Gastroesophageal sphincter (tissue), 3 donors: ENCODE results near the gene NEDD8.

Experiments used
- EP300 ChIP-seq: sonication (generic); formaldehyde crosslinking; IDR thresholded peaks from one replicate; pipeline ENCODE4 v1.6.1; 2017; ENCODE audit warnings: antibody characterized with exemption, mild to moderate bottlenecking
- POLR2A ChIP-seq, 2 donors: fragments of 450-650 bp; IDR thresholded peaks; one replicate each; pipeline ENCODE4 v1.6.1; 2017; ENCODE audit warnings: antibody characterized with exemption in 2 of 2, mild to moderate bottlenecking in 2 of 2, moderate library complexity in 1 of 2
- TF ChIP-seq, protein P1 (sequence below), 4 experiments: fragments of 200-600 bp in 2 of 4; fragments of 450-650 bp in 2 of 4; sonication (generic) in 1 of 4; IDR thresholded peaks; one replicate each; pipeline ENCODE4 v1.5.1; 2017 to 2019; ENCODE audit warnings: antibody characterized with exemption in 4 of 4, mild to moderate bottlenecking in 2 of 4, moderate library complexity in 2 of 4

DNA sequence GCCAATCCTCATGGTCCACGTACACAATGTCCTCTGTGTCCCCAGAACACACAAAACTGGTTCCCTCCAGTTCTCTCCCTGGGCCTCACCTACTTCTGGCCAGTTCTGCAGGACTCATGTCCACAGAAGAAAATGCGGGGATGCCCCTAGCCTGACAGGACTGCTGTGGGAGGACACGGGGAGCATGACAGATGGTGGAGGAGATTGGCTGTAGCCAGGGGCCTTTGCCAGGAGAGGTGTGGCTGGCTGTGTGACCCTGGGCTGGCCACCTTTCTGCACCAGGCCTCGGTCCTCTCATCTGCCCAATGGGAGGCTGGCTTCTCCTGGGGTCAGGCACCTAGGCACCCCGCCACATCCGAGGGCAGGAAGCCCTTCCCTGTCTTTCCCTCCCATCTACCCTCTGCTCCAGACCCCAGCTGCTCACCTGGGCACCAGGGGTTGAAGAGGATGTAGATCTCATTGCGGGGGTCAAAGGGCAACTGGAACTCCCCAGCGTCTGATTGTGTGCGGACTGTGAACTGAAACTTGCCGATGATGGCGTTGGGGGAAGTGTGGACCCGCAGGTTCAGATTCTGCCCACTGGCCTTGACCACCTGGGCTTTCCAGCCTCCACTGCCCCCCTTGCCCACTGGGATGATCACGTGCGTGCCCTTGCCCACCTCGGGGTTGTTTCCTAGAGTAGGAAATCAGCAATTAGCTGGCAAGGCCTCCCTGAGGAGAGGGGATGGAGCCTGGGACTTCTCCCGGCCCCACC lies 28.0 kb upstream of the NEDD8 start:
- TF ChIP-seq POLR2A (IDR thresholded peaks at IDR 0.05) (no peak), EP300 (no peak)
- TF ChIP-seq, protein P1, sequence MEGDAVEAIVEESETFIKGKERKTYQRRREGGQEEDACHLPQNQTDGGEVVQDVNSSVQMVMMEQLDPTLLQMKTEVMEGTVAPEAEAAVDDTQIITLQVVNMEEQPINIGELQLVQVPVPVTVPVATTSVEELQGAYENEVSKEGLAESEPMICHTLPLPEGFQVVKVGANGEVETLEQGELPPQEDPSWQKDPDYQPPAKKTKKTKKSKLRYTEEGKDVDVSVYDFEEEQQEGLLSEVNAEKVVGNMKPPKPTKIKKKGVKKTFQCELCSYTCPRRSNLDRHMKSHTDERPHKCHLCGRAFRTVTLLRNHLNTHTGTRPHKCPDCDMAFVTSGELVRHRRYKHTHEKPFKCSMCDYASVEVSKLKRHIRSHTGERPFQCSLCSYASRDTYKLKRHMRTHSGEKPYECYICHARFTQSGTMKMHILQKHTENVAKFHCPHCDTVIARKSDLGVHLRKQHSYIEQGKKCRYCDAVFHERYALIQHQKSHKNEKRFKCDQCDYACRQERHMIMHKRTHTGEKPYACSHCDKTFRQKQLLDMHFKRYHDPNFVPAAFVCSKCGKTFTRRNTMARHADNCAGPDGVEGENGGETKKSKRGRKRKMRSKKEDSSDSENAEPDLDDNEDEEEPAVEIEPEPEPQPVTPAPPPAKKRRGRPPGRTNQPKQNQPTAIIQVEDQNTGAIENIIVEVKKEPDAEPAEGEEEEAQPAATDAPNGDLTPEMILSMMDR (IDR thresholded peaks at IDR 0.05), result no peak
